ENCODE data around the gene TMEM132C.

TMEM132C gene

GRCh38 chr12:128699106-128699505 lies 432.1 kb downstream of the TMEM132C start:
- no peak for DNase-seq (ENCODE audit: low read depth in 1 of 2, low spot score in 1 of 2)

GRCh38 chr12:128702371-128702770 lies 435.4 kb downstream of the TMEM132C start:
- no peak for DNase-seq (ENCODE audit: low read depth in 1 of 2, low spot score in 1 of 2)

GRCh38 chr12:128705140-128705539 lies 438.2 kb downstream of the TMEM132C start:
- DNase-seq (ENCODE audit: low read depth in 1 of 2, low spot score in 1 of 2): no peak

- DNase-seq (ENCODE audit: low read depth in 1 of 2, low spot score in 1 of 2): no peak
Measured at GRCh38 chr12:128707488-128707887, 440.5 kb downstream of the TMEM132C start.

GRCh38 chr12:128708789-128709188 lies 441.8 kb downstream of the TMEM132C start:
- no peak for DNase-seq (ENCODE audit: low read depth in 1 of 2, low spot score in 1 of 2)

GRCh38 chr12:128709660-128710059 lies 442.7 kb downstream of the TMEM132C start:
- DNase-seq (ENCODE audit: low read depth in 1 of 2, low spot score in 1 of 2): no peak

GRCh38 chr12:128711486-128711885 lies 444.5 kb downstream of the TMEM132C start:
- no peak for DNase-seq (ENCODE audit: low read depth in 1 of 2, low spot score in 1 of 2)

- no peak for DNase-seq (ENCODE audit: low read depth in 1 of 2, low spot score in 1 of 2)
Measured at GRCh38 chr12:128712622-128713021, 445.7 kb downstream of the TMEM132C start.

GRCh38 chr12:128715485-128715884 lies 448.5 kb downstream of the TMEM132C start:
- DNase-seq (ENCODE audit: low read depth in 1 of 2, low spot score in 1 of 2): no peak

- DNase-seq (ENCODE audit: low read depth in 1 of 2, low spot score in 1 of 2): no peak
Measured at GRCh38 chr12:128724468-128725046, 457.6 kb downstream of the TMEM132C start.

- no peak for DNase-seq (ENCODE audit: low read depth in 1 of 2, low spot score in 1 of 2)
Measured at GRCh38 chr12:128726886-128727285, 459.9 kb downstream of the TMEM132C start.

- DNase-seq (ENCODE audit: low read depth in 1 of 2, low spot score in 1 of 2): no peak
Measured at GRCh38 chr12:128727461-128727860, 460.5 kb downstream of the TMEM132C start.

- DNase-seq (ENCODE audit: low read depth in 1 of 2, low spot score in 1 of 2): no peak
Measured at GRCh38 chr12:128727999-128728398, 461.0 kb downstream of the TMEM132C start.

- no peak for DNase-seq (ENCODE audit: low read depth in 1 of 2, low spot score in 1 of 2)
Measured at GRCh38 chr12:128729628-128730121, 462.7 kb downstream of the TMEM132C start.

- no peak for DNase-seq (ENCODE audit: low read depth in 1 of 2, low spot score in 1 of 2)
Measured at GRCh38 chr12:128734371-128734770, 467.4 kb downstream of the TMEM132C start.

- DNase-seq (ENCODE audit: low read depth in 1 of 2, low spot score in 1 of 2): no peak
Measured at GRCh38 chr12:128737292-128737966, 470.5 kb downstream of the TMEM132C start.

GRCh38 chr12:128743916-128744315 lies 476.9 kb downstream of the TMEM132C start:
- DNase-seq (ENCODE audit: low read depth in 1 of 2, low spot score in 1 of 2): no peak

- no peak for DNase-seq (ENCODE audit: low read depth in 1 of 2, low spot score in 1 of 2)
Measured at GRCh38 chr12:128745772-128746689, 479.1 kb downstream of the TMEM132C start.

- no peak for DNase-seq (ENCODE audit: low read depth in 1 of 2, low spot score in 1 of 2)
Measured at GRCh38 chr12:128747441-128747840, 480.5 kb downstream of the TMEM132C start.

- no peak for DNase-seq (ENCODE audit: low read depth in 1 of 2, low spot score in 1 of 2)
Measured at GRCh38 chr12:128752386-128752785, 485.4 kb downstream of the TMEM132C start.

- DNase-seq (ENCODE audit: low read depth in 1 of 2, low spot score in 1 of 2): no peak
Measured at GRCh38 chr12:128753438-128753837, 486.5 kb downstream of the TMEM132C start.

- DNase-seq (ENCODE audit: low read depth in 1 of 2, low spot score in 1 of 2): no peak
Measured at GRCh38 chr12:128754275-128754674, 487.3 kb downstream of the TMEM132C start.

All from activated CD4-positive, alpha-beta T cell treated with anti-CD3 and anti-CD28 coated beads, Interleukin-2, amount 50 U/mL, for 24 hours (primary cell).